B cell (primary cell): ENCODE data around the gene MAST2.

Experiments
- CTCF ChIP-seq: fragments of 200-600 bp; IDR thresholded peaks from one replicate; pipeline ENCODE4 v1.8.0; 2022; ENCODE audit warnings: antibody characterized with exemption, mild to moderate bottlenecking
- EZH2 ChIP-seq: IDR thresholded peaks from 2 replicates; pipeline ENCODE4 v1.6.1; 2012; ENCODE audit warnings: borderline replicate concordance, low read depth, mild to moderate bottlenecking, moderate library complexity, low read length; ENCODE audit not compliant: insufficient read depth, poor library complexity, severe bottlenecking

GRCh38 chr1:46030876-46031660 is 227.7 kb downstream of the MAST2 start:
- no peak for TF ChIP-seq CTCF
- TF ChIP-seq EZH2, result no peak
